ELF-1 (cell line): ENCODE measurements around the gene ABHD17A.

Experiments used
- DNase-seq: peaks from one replicate; pipeline ENCODE4 v3.0.0-alpha.2; 2016; ENCODE audit warnings: low read depth, low spot score

ABHD17A gene

GRCh38 chr19:1839658-1840540, 45.4 kb downstream of the ABHD17A start:
- DNase-seq: no peak

- DNase-seq: peak; percentile 87
Observed at GRCh38 chr19:1837625-1838105, 47.6 kb downstream of the ABHD17A start.

DNA sequence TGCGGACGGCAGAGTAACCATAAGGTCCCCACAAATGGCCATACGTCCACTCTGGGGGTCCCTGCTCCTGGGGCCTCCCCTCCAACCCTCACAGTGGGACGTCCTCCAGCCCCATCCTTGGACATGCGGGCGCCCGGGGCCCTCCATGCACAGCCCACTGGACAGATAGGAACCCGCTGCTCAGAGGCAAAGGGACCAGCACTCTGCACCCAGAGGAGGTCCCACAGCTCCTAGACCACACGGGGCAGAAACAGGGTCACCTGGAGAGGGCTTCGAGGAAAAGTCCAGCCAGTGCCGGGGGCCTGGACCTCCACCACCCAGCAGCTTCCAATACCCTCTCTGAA, 48.1 kb downstream of the ABHD17A start:
- peak; percentile 25 for DNase-seq

GRCh38 chr19:1836458-1837221, 48.7 kb downstream of the ABHD17A start:
- DNase-seq: peak; percentile 75

- no peak for DNase-seq
Observed at GRCh38 chr19:1833540-1833939, 51.8 kb downstream of the ABHD17A start.

DNA sequence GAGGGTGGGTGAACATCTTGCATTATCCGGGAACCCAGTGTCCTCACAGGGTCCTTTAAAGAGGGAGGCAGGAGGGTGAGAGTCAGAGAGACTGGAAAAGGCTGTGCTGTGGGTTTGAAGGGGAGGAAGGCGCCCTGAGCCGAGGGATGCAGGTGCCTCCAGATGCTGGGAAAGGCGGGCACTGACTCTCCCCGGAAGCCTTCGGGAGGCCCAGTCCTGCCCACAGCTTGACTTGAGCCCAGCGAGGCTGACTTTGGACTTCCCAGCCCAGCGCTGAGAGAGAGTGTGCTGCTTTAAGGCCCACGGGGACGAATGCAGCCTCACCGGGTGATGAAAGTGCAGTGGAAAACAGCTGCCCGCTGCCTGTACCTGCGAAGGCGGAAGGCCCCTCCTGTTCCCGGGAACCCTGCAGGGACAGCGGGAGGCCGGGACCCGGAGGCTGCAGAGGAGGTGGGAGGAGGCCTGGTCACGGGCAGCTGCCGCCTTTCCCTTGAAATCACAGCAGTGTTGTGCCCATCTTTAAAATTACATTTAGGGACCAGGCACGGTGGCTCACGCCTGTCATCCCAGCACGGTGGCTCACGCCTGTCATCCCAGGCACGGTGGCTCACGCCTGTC, 53.1 kb downstream of the ABHD17A start:
- DNase-seq: no peak

GRCh38 chr19:1830978-1831377, 54.3 kb downstream of the ABHD17A start:
- DNase-seq: no peak

- DNase-seq: no peak
Observed at GRCh38 chr19:1830568-1830967, 54.7 kb downstream of the ABHD17A start.

DNA sequence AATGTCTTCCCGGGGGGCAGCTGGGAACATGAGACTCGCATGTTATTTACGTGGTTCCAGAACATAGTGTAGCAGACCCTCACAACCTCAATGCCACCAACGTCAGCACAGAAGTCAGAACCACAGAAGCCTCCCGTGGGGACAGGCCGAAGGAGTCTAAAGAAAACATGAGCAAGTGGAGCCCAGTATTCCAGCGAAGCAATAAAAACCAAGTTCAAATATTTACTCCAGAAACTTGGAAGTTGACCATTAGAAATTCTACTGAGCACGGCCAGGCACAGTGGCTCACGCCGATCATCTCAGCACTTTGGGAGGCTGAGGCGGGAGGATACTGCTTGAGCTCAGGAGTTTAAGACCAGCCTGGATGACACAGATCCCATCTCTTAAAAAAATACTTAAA, 55.3 kb downstream of the ABHD17A start:
- DNase-seq: no peak

DNA sequence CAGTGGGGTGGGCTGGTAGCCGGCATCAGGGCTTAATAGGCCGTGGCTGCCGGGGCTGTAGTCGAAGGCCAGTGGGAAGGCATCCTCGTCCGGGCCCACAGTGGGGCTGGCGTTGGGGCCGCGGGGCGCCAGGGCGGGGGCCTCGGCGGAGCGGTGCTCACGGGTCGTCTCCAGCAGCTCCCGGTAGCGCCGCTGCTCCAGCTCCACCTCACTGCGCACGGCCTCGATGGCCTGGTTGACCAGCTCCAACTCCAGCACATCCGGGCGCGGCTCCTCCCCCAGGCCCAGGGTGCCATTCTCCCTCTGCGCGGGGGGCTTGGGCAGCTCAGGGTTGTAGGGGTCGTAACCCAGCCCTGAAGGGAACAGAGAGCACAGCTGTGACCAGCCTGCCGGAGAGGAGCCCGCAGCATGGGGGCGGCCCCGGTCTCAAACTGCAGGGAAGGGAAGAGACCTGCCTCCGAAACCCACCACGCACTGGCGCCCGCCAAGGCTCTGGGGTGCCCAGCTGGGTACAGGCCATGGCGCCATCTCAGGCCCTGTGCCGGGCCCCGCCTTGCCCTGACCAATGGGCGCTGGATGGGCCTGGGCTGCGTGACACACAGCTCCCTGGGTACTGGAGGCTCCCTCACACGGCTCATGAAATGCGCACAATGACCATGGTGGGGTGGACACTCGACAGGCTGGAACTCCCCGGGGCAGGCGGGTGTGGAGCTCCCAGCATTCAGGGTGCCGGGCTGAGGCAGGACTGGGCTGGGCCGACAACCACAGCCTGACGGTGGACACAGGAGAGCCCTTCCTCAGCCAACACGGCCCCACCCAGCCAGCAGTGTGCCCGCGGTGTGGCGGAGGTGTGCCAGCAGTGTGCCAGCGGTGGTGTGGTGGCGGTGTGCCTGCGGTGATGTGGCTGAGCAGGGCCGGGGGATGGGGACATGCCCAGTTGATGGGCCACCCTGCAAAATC, 56.7 kb downstream of the ABHD17A start:
- no peak for DNase-seq

- no peak for DNase-seq
Observed at GRCh38 chr19:1827566-1828278, 57.6 kb downstream of the ABHD17A start.
